BJ (cell line): ENCODE results near the gene PCDHGB6. TPM values are rescaled to one million over a fixed set of nuclear protein-coding genes. Genes with fewer than 3 reads are reported as not detected.
A peak's percentile ranks its signal among the peaks of the same experiment; 100 is the strongest.
"Not testable (repeated sequence)": the region's sequence is repeated elsewhere in the genome, so short reads cannot be mapped to it uniquely, and the experiment has no call there.

Experiments used
- CTCF ChIA-PET: fragments of 350-600 bp; formaldehyde crosslinking; extraction: SDS; loops from one replicate; lab custom pipeline; 2021; ENCODE audit warnings: antibody characterized with exemption, inconsistent platforms; lab: Yijun Ruan, JAX
- POLR2A ChIA-PET: fragments of 300-600 bp; sonication (Branson Sonifier 250); formaldehyde crosslinking; extraction: SDS; loops from one replicate; lab custom pipeline; 2021; ENCODE audit warnings: antibody characterized with exemption; lab: Charles Lee
- DNase-seq: peaks from one replicate; pipeline ENCODE4 v3.0.0-alpha.2; 2011; ENCODE audit warnings: low read depth
- H3K27me3 ChIP-seq: 2 replicates; pipeline ENCODE4 v1.6.0; 2011; ENCODE audit warnings: low read length; ENCODE audit not compliant: control insufficient read depth, insufficient read depth
- H3K36me3 ChIP-seq: 2 replicates; pipeline ENCODE4 v1.5.1; 2011; ENCODE audit warnings: low read length; ENCODE audit not compliant: control insufficient read depth, insufficient read depth
- H3K4me3 ChIP-seq: 2 replicates; pipeline ENCODE4 v1.5.1; 2011; ENCODE audit warnings: low read depth, mild to moderate bottlenecking, control low read depth, low read length
- CTCF ChIP-seq: IDR thresholded peaks from 2 replicates; pipeline ENCODE4 v1.5.1; 2011; ENCODE audit warnings: low read depth, mild to moderate bottlenecking, control low read depth, inconsistent platforms, low read length, moderate library complexity; ENCODE audit not compliant: insufficient read depth
- polyA plus RNA-seq: library from polyadenylated mRNA; depleted of rRNA; stranded (reverse); fragments of >200 nt; gene quantifications from 2 replicates; pipeline ENCODE4 v1.2.3, GENCODE V29; 2011

PCDHGB6 gene
- polyA plus RNA-seq, 1 experiment = 1.5 TPM

- POLR2A ChIA-PET = no interaction called here
- TF ChIP-seq CTCF = no peak
- Histone ChIP-seq H3K27me3 (no peaks in the 10 kb centered on the region), H3K36me3 (peaks cover 3% of the 10 kb centered on the region), H3K4me3 (no peak overlapping the region)
- DNase-seq = no peak
- CTCF ChIA-PET = interaction anchor here (0.6 to 7.6 kb wide), 3 partner anchors 102 to 136 kb away, joined by 3 to 112 read pairs (median 6); no protein-coding TSS in a partner anchor
These were observed 15.0 kb downstream of the PCDHGB6 start for GRCh38 chr5:141422742-141423291.

DNA sequence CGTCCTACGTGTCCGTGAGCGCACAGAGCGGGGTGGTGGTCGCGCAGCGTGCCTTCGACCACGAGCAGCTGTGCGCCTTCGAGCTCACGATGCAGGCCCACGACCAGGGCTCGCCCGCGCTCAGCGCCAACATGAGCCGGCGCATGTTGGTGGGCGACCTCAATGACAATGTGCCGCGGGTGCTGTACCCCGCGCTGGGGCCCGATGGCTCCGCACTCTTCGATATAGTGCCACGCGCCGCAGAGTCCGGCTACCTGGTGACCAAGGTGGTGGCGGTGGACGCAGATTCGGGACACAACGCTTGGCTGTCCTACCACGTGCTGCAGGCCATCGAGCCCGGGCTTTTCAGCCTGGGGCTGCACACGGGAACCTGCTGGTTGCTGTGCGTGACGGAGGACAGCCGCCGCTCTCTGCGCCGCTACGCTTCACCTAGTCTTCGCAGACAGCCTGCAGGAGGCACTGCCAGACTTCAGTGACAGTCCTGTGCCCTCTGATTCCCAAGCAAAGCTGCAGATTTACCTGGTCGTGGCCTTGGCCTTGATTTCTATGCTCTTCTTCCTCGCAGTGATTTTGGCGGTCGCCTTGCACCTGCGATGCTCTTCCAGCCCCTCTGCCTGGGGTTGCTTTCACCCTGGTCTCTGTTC lies 20.1 kb downstream of the PCDHGB6 start:
- POLR2A ChIA-PET = no interaction called here
- CTCF ChIA-PET = interaction anchor here (0.6 to 5.2 kb wide), 3 partner anchors 15 to 130 kb away, joined by 3 to 72 read pairs (median 4); no protein-coding TSS in a partner anchor
- no peak for TF ChIP-seq CTCF
- H3K4me3 ChIP-seq = no peak overlapping the region
- no peak for DNase-seq
- H3K27me3 ChIP-seq = no peaks in the 10 kb centered on the region
- no peaks in the 10 kb centered on the region; the same call in none of the 2 replicates for H3K36me3 ChIP-seq

DNA sequence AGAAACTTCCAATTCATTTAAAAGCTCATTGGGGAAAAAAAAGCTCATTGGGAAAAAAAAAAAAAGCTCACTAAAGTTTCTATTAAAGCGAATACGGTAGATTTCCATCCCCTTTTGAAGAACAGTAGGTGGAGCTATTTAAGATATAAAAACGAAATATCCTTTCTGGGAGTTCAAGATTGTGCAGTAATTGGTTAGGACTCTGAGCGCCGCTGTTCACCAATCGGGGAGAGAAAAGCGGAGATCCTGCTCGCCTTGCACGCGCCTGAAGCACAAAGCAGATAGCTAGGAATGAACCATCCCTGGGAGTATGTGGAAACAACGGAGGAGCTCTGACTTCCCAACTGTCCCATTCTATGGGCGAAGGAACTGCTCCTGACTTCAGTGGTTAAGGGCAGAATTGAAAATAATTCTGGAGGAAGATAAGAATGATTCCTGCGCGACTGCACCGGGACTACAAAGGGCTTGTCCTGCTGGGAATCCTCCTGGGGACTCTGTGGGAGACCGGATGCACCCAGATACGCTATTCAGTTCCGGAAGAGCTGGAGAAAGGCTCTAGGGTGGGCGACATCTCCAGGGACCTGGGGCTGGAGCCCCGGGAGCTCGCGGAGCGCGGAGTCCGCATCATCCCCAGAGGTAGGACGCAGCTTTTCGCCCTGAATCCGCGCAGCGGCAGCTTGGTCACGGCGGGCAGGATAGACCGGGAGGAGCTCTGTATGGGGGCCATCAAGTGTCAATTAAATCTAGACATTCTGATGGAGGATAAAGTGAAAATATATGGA lies 22.7 kb downstream of the PCDHGB6 start, which contains the start of gene PCDHGA12:
Gene PCDHGA12 (plus strand): TSS at position 176 of the 782 bp plus-strand sequence. CDS start 253 bp downstream, at position 429.
- TF ChIP-seq CTCF = peak; percentile 59
- POLR2A ChIA-PET = interaction anchor here (0.6 to 1.5 kb wide), 3 partner anchors 11 to 46 kb away, joined by 4 to 7 read pairs (median 5); no protein-coding TSS in a partner anchor
- peak within 1 kb of the TSS; percentile 39 for H3K4me3 ChIP-seq
- DNase-seq = no peak
- CTCF ChIA-PET = interaction anchor here (0.6 to 5.2 kb wide), 26 partner anchors 8 to 143 kb away, joined by 3 to 72 read pairs (median 4); partner anchors contain the start of genes PCDHGA11, PCDHGA3, PCDHGB7 and PCDHGC3
- no peaks in the 10 kb centered on the region; the same call in none of the 2 replicates for H3K36me3 ChIP-seq
- no peaks in the 10 kb centered on the region for H3K27me3 ChIP-seq

- Histone ChIP-seq H3K36me3 (no peaks in the 10 kb centered on the region; the same call in none of the 2 replicates), H3K4me3 (peak overlapping the region; percentile 39), H3K27me3 (no peaks in the 10 kb centered on the region)
- ChIA-PET CTCF (interaction anchor here (0.9 to 5.2 kb wide), 12 partner anchors 8 to 130 kb away, joined by 3 to 72 read pairs (median 9); partner anchors contain the start of genes PCDHGA11, PCDHGB7 and PCDHGC3), POLR2A (interaction anchor here (1.5 kb wide), 1 partner anchor 45 kb away, joined by 7 read pairs; no protein-coding TSS in a partner anchor)
- no peak for TF ChIP-seq CTCF
- no peak for DNase-seq
These were observed 23.5 kb downstream of the PCDHGB6 start for GRCh38 chr5:141431286-141431685.

DNA sequence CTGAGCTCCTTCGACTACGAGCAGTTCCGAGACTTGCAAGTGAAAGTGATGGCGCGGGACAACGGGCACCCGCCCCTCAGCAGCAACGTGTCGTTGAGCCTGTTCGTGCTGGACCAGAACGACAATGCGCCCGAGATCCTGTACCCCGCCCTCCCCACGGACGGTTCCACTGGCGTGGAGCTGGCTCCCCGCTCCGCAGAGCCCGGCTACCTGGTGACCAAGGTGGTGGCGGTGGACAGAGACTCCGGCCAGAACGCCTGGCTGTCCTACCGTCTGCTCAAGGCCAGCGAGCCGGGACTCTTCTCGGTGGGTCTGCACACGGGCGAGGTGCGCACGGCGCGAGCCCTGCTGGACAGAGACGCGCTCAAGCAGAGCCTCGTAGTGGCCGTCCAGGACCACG lies 24.5 kb downstream of the PCDHGB6 start:
- H3K27me3 ChIP-seq, H3K36me3 ChIP-seq, DNase-seq, H3K4me3 ChIP-seq, POLR2A ChIA-PET: not testable (repeated sequence)
- CTCF ChIA-PET = interaction anchor here (1.1 to 5.2 kb wide), 4 partner anchors 11 to 126 kb away, joined by 3 to 72 read pairs (median 14); partner anchors contain the start of gene PCDHGA11

DNA sequence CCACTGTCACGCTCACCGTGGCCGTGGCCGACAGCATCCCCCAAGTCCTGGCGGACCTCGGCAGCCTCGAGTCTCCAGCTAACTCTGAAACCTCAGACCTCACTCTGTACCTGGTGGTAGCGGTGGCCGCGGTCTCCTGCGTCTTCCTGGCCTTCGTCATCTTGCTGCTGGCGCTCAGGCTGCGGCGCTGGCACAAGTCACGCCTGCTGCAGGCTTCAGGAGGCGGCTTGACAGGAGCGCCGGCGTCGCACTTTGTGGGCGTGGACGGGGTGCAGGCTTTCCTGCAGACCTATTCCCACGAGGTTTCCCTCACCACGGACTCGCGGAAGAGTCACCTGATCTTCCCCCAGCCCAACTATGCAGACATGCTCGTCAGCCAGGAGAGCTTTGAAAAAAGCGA lies 24.9 kb downstream of the PCDHGB6 start:
- DNase-seq, H3K36me3 ChIP-seq, H3K27me3 ChIP-seq, H3K4me3 ChIP-seq, POLR2A ChIA-PET: not testable (repeated sequence)
- CTCF ChIA-PET = interaction anchor here (1.1 to 5.2 kb wide), 4 partner anchors 11 to 125 kb away, joined by 3 to 72 read pairs (median 14); partner anchors contain the start of gene PCDHGA11
